Smooth muscle cell (in vitro differentiated cells): ENCODE data around the gene SPRED1. TPM values are rescaled to one million over a fixed set of nuclear protein-coding genes. Genes with fewer than 3 reads are reported as not detected.

Source experiments
- DNase-seq: peaks from one replicate; lab custom pipeline; 2025; ENCODE audit not compliant: unreplicated experiment; lab: John Stamatoyannopoulos, UW
- H2AFZ ChIP-seq: fragments of 200-600 bp; sonication (generic); 2 replicates; pipeline ENCODE4 v1.6.0; 2016; ENCODE audit warnings: antibody characterized with exemption, low read depth, mild to moderate bottlenecking
- H3F3A ChIP-seq: fragments of 200-600 bp; sonication (generic); 2 replicates; pipeline ENCODE4 v1.6.0; 2017; ENCODE audit warnings: antibody characterized with exemption, low read depth
- H3K27ac ChIP-seq: fragments of 200-600 bp; sonication (generic); 2 replicates; pipeline ENCODE4 v1.5.1; 2016; ENCODE audit warnings: low read depth, mild to moderate bottlenecking
- H3K27me3 ChIP-seq: fragments of 200-600 bp; sonication (generic); 2 replicates; pipeline ENCODE4 v1.6.1; 2016; ENCODE audit warnings: low read depth, mild to moderate bottlenecking
- H3K36me3 ChIP-seq: fragments of 200-600 bp; sonication (generic); 2 replicates; pipeline ENCODE4 v1.5.1; 2016; ENCODE audit warnings: low read depth
- H3K4me1 ChIP-seq: fragments of 200-600 bp; sonication (generic); 2 replicates; pipeline ENCODE4 v1.5.1; 2016; ENCODE audit warnings: low read depth
- H3K4me2 ChIP-seq: fragments of 200-600 bp; sonication (generic); 2 replicates; pipeline ENCODE4 v1.6.0; 2016; ENCODE audit warnings: mild to moderate bottlenecking
- H3K4me3 ChIP-seq: fragments of 200-600 bp; sonication (generic); 2 replicates; pipeline ENCODE4 v1.5.1; 2016; ENCODE audit warnings: mild to moderate bottlenecking
- H3K79me2 ChIP-seq: fragments of 200-600 bp; sonication (generic); 2 replicates; pipeline ENCODE4 v1.6.0; 2016; ENCODE audit warnings: low read depth, mild to moderate bottlenecking
- H3K9ac ChIP-seq: fragments of 200-600 bp; sonication (generic); 2 replicates; pipeline ENCODE4 v1.6.0; 2016; ENCODE audit warnings: low read depth
- H3K9me3 ChIP-seq: fragments of 200-600 bp; sonication (generic); replicated peaks from 2 replicates; pipeline ENCODE4 v1.5.1; 2016; ENCODE audit warnings: low read depth
- H4K20me1 ChIP-seq: fragments of 200-600 bp; sonication (generic); 2 replicates; pipeline ENCODE4 v1.6.0; 2016; ENCODE audit warnings: low read depth
- WGBS: methylation state at CpG from one replicate; pipeline ENCODE4 v1.1.7; 2016; ENCODE audit warnings: low lambda C conversion rate; 5-methylcytosine and 5-hydroxymethylcytosine counted together
- polyA plus RNA-seq: library from polyadenylated mRNA; unstranded; fragments of >200 nt; fragmentation: Nextera tagmentation; extraction: Ambion mirVana; gene quantifications from 2 replicates; pipeline ENCODE4 v1.2.1, GENCODE V29; 2016
- total RNA-seq: library from RNA; depleted of rRNA; stranded (reverse); fragments of >200 nt; gene quantifications from 2 replicates; pipeline ENCODE4 v1.2.3, GENCODE V29; 2014
- TF ChIP-seq, protein P1 (sequence below): fragments of 200-600 bp; sonication (generic); IDR thresholded peaks from 2 replicates; pipeline ENCODE4 v1.5.1; 2017; ENCODE audit warnings: borderline replicate concordance, mild to moderate bottlenecking, antibody characterized with exemption; ENCODE audit not compliant: insufficient read depth, poor library complexity, severe bottlenecking

Gene SPRED1
- total and polyA plus RNA-seq, 2 experiments from 2014 or later, result 22.2 to 53.0 TPM

DNA sequence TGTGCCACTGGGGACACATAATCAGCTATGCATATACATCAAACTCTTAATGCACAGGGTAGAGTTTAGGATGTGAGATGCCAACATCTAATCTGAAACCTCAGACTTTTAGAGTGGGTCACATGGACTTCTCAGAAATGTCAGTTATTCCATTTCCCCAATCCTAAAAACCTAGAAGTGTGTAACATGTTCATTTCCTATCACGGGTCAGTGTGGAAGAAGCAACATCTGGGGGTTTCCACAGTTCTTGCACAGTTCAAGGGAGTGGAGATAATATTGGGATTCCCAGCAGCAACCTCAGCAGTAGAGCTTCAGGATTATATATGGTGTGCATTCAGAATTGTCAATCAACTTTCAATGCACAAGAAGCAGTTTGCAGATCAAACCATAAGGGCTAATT, 44.4 kb upstream of the SPRED1 start:
- Histone ChIP-seq H3K9ac (no peak overlapping the region), H4K20me1 (no peaks in the 10 kb centered on the region), H3K4me2 (no peak overlapping the region), H3K27me3 (peaks cover 18% of the 10 kb centered on the region), H3K36me3 (no peaks in the 10 kb centered on the region), H3K27ac (no peak overlapping the region), H3K4me1 (peaks cover 6% of the 10 kb centered on the region), H3K4me3 (no peak overlapping the region), H3F3A (no peaks in the 10 kb centered on the region), H3K79me2 (no peaks in the 10 kb centered on the region), H2AFZ (no peak overlapping the region), H3K9me3 (no peaks in the 10 kb centered on the region)
- TF ChIP-seq, protein P1, sequence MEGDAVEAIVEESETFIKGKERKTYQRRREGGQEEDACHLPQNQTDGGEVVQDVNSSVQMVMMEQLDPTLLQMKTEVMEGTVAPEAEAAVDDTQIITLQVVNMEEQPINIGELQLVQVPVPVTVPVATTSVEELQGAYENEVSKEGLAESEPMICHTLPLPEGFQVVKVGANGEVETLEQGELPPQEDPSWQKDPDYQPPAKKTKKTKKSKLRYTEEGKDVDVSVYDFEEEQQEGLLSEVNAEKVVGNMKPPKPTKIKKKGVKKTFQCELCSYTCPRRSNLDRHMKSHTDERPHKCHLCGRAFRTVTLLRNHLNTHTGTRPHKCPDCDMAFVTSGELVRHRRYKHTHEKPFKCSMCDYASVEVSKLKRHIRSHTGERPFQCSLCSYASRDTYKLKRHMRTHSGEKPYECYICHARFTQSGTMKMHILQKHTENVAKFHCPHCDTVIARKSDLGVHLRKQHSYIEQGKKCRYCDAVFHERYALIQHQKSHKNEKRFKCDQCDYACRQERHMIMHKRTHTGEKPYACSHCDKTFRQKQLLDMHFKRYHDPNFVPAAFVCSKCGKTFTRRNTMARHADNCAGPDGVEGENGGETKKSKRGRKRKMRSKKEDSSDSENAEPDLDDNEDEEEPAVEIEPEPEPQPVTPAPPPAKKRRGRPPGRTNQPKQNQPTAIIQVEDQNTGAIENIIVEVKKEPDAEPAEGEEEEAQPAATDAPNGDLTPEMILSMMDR, result no peak
- DNase-seq, result no peak
- 93% methylated on average over 1 of the region's 1 CpG for WGBS

DNA sequence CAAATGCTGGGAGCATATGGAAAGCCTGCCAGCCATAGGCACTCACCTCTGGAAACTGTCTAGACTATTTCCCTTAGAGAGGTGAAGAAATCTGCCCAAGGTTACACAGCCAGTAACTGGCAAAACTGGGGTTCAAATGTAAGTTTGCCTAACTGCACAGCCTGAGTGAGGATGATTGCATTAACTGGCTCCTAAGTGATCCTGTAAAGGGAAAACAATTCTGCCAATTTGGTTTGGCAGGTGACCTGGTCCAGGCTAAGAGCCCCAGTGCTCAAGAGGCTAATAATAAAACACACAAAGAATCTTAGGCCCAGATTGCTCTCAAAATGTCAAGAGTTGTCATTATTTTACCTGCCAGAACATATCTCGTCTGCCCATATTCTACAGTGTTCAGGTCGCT, 43.9 kb upstream of the SPRED1 start:
- peaks cover 6% of the 10 kb centered on the region for H3K4me1 ChIP-seq
- no peaks in the 10 kb centered on the region for H3F3A ChIP-seq
- 96% methylated on average over 2 of the region's 2 CpGs for WGBS
- no peak overlapping the region for H3K4me3 ChIP-seq
- TF ChIP-seq, protein P1, result no peak
- no peak overlapping the region for H3K27ac ChIP-seq
- no peak overlapping the region for H2AFZ ChIP-seq
- no peaks in the 10 kb centered on the region for H3K36me3 ChIP-seq
- no peaks in the 10 kb centered on the region for H3K79me2 ChIP-seq
- H3K27me3 ChIP-seq, result peaks cover 18% of the 10 kb centered on the region
- no peaks in the 10 kb centered on the region for H3K9me3 ChIP-seq
- no peak for DNase-seq
- no peaks in the 10 kb centered on the region for H4K20me1 ChIP-seq
- no peak overlapping the region for H3K9ac ChIP-seq
- no peak overlapping the region for H3K4me2 ChIP-seq

DNA sequence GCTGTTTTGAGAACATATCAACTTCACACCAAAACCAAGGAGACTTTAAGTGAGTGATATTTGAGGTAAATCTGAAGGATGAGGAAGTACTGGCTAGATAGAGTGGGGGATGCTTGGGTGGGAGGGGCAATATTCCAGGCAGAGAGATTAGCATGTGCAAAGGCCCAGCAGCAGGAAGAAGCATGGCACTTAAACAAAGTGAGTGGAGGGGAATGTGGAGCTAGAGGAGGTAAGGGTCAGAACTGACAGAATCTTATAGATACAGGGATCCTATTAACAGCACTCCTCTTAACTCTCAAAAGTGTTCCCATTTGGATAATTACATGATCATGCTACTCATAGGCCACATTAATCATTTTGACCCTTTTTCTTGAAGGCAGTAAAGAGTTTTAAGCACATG, 41.4 kb upstream of the SPRED1 start:
- H3K79me2 ChIP-seq, result no peaks in the 10 kb centered on the region
- H3F3A ChIP-seq, result peaks cover 1% of the 10 kb centered on the region
- no peaks in the 10 kb centered on the region for H3K9me3 ChIP-seq
- H4K20me1 ChIP-seq, result no peaks in the 10 kb centered on the region
- DNase-seq, result no peak
- no peaks in the 10 kb centered on the region for H3K36me3 ChIP-seq
- H3K27ac ChIP-seq, result no peak overlapping the region
- no peak overlapping the region for H3K9ac ChIP-seq
- H2AFZ ChIP-seq, result no peak overlapping the region
- peaks cover 6% of the 10 kb centered on the region for H3K4me1 ChIP-seq
- H3K4me2 ChIP-seq, result no peak overlapping the region
- TF ChIP-seq, protein P1, result no peak
- no peak overlapping the region for H3K4me3 ChIP-seq
- peaks cover 18% of the 10 kb centered on the region for H3K27me3 ChIP-seq

DNA sequence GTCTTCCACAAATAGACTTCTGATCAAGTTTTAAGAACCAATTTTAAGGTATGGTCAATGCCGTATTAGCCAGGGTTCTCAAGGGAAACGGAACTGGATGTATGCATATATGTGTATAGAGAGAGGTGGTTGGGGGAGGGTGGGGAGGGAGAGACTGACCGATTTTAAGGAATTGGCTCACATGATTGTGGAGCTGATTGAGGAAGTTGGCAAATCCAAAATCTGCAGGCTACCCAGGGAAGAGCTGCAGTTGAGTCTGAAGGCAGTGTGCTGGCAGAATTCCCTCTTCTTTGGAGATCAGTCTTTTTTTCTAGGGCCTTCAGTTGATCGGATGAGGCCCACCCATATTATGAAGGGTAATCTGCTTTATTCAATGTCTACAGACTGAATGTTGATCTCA, 40.8 kb upstream of the SPRED1 start:
- Histone ChIP-seq H3K9me3 (no peaks in the 10 kb centered on the region), H3K27me3 (peaks cover 18% of the 10 kb centered on the region), H3F3A (peaks cover 7% of the 10 kb centered on the region), H3K9ac (no peak overlapping the region), H2AFZ (no peak overlapping the region), H4K20me1 (no peaks in the 10 kb centered on the region), H3K4me1 (peaks cover 3% of the 10 kb centered on the region), H3K4me3 (no peak overlapping the region), H3K36me3 (no peaks in the 10 kb centered on the region), H3K27ac (no peak overlapping the region), H3K79me2 (no peaks in the 10 kb centered on the region), H3K4me2 (no peak overlapping the region)
- 95% methylated on average over 3 of the region's 4 CpGs for WGBS
- TF ChIP-seq, protein P1, result no peak
- no peak for DNase-seq
